NCI-H146 treated with DMSO at 0.1 percent for 48 hours (cell line): ENCODE measurements around the gene TMEM135.
"Not testable (repeated sequence)": the region's sequence is repeated elsewhere in the genome, so short reads cannot be mapped to it uniquely, and the experiment has no call there.

Experiments used
- DNase-seq: peaks from one replicate; lab custom pipeline; 2025; ENCODE audit not compliant: unreplicated experiment; lab: John Stamatoyannopoulos, UW

Gene TMEM135

DNA sequence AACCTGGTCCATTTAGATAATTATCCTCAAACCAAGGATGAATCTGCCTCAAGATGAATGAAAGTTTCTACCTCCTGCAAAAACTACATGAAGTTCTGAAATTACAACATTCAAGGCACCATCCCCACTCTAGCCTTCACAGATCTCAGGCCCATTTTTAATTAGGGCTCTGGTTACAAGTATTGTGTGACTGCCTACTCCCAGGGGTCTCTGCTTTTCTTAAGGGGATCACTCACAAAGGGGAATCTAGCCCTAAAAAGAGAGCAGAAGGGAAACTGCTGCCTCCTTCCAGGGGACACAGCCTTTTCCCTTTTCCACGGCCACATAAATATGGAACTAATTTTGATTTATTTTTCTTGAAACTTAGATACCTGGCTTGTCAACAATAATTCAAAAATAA is 17.4 kb upstream of the TMEM135 start:
- DNase-seq, result no peak

- DNase-seq, result no peak
Measured at GRCh38 chr11:87020764-87021365, 16.9 kb upstream of the TMEM135 start.

DNA sequence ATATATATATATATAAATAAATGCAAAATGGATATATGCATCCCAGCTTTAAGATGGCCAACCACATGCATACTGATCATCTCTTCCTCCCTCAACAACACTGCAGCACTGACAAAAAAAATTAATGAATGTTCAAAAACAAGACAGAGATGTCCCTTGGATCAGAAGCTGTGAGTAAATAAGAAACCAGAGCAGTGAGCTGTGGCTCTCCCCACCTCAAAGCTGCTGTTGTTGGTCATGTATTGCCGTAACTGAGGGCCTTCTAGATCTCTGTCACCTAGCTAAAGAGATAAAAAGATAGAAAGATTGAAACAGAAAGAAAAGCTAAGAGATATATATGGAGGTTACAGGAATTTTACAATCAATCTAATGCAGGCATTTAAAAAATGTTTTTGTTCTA is 15.5 kb upstream of the TMEM135 start:
- no peak for DNase-seq

DNA sequence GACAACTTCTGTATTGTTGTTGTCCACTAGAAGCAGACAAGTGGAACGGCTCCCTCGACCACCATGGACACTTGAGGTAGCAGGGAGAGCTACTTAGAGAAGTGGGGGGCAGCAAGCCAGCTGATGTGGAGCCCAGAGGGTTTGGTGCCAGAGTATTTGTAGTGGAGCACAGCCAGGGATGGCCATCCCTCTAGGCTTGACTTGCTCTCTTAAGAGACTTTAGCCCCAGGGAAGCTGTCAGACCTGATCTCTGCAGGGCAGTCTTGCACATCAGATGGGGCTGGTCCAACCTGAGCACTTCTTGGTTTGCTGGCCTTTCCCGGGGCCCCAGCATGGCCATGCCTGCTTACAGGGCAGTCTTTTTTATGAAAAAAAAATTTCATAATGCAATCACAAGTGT is 15.0 kb upstream of the TMEM135 start:
- DNase-seq, result no peak

- DNase-seq, result not testable (repeated sequence)
Measured at GRCh38 chr11:87026415-87026814, 11.3 kb upstream of the TMEM135 start.

DNA sequence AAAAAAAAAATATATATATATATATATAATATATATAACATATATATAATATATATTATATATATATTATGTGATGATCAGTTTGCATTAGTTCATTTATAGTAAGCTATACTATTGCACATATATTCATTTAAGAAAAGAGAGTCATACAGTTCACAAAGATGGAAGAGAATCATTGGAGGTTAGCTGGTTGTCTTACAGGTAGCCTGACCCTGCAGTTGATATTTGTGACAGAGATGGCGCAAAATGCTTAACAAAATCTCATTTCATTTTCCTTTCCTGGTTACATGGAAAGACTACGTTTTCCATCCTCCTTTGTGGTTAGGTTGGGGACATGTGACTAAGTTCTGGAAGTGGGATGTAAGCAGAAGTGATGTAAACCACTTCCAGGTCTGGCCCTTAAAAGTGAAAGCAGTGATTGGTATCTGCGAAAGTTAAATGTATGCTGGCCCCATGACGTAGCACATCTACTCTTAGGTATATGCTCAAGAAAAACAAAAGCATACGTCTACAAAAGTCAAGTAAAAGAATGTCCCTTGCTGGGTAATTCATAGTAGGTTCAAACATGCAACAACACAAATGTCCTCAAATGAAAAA is 7.2 kb upstream of the TMEM135 start:
- DNase-seq, result no peak

DNA sequence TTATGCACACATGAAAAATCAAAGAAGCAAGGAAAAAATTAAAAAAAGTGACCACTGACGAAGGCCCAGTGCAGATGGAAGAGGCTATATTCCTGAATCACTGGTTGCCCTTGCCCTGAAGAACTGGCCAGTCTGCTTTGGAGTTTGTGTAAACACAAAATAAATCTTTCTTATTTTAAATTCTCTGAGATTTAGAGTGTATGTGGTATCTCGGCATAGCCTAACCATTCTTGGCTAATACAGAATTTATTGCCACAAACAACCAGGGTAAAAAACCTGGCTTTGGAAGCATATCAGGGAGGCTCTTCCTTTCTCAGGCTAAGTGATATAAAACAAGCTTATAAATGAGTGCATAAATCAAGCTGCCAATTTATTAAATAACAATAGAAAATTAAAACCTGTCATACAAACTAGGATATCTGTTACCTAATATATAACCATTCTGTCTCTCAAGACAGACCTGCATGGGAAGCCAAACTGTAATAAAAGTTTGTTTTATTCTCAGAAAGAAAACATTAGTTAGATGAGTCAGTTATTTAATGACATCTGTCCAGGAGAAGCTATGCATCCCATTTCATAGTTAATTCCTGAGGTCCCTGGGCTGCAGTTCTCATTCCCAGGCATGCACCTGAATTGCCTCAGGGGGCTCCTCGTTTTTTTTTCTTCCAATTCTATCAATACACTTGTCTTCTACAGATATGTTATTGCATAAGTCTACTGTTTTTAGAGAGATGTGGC is 6.1 kb upstream of the TMEM135 start:
- DNase-seq, result no peak

- DNase-seq, result no peak
Measured at GRCh38 chr11:87033561-87033960, 4.2 kb upstream of the TMEM135 start.

DNA sequence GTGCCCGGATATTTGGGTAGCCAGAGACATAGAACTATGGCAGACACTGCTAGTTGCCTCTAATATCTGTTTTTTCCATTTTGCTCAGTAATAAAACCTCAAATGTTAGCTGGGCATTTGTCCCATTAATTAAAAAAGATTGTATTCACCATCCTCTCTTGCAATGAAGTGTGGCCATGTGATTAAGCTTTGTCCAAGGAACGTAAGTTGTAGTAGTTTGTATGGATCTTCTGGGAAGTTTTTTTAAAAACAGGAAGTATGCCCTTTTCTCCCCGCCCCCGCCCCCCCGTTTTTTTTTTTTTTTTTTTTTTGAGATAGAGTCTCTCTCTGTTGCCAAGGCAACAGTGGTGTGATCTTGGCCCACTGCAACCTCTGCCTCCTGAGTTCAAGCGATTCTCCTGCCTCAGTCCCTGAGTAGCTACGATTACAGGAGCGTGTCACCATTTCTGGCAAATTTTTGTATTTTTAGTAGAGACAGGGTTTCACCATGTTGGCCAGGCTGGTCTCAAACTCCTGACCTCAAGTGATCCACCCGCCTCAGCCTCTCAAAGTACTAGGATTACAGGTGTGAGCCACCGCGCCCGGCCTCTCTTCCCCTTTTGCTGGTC is 1.7 kb upstream of the TMEM135 start:
- DNase-seq, result no peak

GRCh38 chr11:87036756-87037449 is 831 bp upstream of the TMEM135 start:
- DNase-seq, result no peak

DNA sequence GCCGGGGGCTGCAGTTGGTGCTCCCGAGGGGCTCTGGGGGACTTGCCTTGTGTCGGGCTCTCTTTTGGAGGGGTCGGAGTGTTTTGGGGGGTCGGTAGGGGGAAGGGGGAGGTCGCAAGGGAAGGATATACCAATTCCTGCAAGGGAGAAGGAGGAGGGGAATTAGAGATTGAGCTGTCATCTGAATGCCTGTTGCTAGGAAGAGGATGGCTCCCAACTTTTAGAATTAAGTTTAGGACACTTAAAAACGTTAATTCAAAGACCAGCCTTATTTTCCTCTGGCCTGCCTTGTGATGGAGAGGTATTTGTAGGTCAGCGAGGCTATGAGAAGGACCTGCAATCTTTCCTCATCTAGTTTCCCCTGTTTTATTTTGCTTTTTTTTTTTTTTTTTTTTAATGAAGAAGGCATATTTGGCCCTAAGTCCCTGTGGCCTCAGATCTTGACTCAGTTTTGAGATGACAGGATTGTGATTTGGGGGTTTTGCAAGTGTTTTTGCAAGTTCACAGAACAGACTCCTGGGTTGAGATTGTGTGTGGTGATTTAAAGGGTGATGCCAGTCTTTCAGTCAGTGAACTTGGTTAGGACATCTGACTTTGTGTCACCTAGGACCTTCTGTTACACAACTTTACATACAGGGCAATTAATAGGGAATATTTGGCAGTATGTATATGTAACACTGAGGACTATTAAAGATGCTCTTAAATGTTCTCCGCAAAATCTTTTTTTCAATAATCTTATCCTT is 672 bp downstream of the TMEM135 start:
- DNase-seq, result no peak

DNA sequence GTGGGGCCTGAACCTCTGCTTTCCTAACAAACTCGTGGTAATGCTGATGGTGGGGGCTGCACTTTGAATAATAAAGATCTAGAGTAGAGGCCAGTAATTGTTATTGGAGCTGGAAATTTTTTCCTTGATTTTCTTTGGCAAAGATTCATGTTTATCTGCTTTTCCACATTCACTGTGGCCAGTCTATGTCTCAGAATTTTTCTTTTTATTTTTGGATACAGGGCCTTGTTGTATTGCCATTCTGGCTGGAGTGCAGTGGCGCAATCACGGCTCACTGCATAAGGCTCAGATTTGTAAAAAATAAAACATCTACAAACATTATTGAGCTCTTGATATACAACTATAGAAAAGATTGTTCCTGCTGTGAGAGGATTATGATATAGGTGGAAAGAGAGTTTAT is 1.6 kb downstream of the TMEM135 start:
- no peak for DNase-seq

DNA sequence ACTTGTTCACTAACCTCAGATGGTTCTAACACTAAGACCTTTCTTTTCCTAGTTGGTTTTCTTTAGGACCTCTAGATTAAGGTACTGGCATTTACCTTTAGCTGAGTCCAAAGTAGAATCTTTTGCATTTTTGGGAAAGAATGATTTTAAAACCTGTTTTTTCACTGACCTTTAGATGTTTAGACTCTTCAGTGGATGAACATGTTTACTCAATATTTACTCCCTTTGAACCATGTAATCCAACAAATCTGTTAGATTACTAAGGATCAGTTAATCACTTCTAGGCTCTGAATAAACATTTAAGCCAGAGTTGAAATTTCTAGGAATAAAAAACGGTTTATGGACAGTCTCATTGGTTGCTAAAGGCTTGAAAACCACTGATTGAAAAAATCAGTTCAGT is 6.2 kb downstream of the TMEM135 start:
- no peak for DNase-seq

GRCh38 chr11:87046824-87047223 is 9.1 kb downstream of the TMEM135 start:
- no peak for DNase-seq

DNA sequence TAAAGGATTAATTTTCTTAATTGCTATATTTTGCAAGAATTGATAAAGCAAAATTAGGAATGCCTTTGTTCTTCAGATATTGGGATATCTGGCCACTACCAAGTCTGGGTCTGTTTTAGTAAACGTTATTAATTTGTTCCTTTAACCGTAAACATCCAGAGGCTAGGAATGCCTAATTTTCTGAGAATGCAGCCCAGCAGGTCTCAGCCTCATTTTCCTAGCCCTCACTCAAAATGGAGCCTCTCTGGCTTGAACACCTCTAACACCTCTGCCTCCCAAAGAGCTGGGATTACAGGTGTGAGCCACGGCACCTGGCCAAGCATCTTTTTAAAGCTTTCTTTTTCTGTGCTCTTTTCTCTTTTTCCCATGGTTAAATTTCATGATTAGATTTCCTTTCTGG is 18.4 kb downstream of the TMEM135 start:
- no peak for DNase-seq

DNA sequence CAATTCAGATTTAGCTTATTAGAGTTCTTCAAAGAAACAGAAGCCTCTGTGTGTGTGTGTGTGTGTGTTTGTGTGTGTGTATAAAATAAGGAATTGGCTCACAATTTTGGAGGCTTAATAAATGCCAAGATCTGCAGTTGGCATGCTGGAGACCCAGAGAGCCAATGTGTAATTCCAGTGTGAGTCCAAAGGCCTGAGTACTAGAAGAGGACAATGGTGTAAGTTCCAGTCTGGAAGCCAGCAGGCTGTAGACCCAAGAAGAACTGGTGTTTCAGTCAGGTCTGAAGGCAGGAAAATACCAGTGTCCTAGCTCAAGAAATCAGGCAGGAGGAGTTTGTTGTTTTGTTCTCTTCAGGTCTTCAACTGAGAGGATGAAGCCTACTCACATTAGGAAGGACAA is 20.0 kb downstream of the TMEM135 start:
- DNase-seq, result no peak

GRCh38 chr11:87059596-87060390 is 22.1 kb downstream of the TMEM135 start:
- no peak for DNase-seq

DNA sequence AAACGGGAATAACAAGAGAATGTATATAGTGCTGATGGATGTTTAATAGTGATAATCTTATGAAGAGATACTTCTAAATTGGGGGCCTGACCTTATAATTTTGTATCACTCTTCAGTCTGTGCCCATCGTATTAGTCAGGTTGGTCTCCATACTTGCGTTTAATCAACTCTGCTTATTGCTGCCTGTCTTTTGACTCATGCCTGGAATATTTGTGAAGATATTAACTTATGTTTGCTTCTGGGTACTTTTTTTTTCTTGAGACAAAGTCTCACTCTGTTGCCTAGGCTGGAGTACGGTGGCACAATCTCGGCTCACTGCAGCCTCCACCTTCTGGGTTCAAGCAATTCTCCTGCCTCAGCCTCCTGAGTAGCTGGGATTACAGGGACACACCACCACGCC is 24.0 kb downstream of the TMEM135 start:
- no peak for DNase-seq

GRCh38 chr11:87063982-87064381 is 26.2 kb downstream of the TMEM135 start:
- DNase-seq, result no peak

- no peak for DNase-seq
Measured at GRCh38 chr11:87072787-87073186, 35.1 kb downstream of the TMEM135 start.
